ENCODE results near the gene CR1.

GRCh38 chr1:207463571-207463970 is 32.4 kb upstream of the CR1 start:
- TF ChIP-seq CTCF (IDR thresholded peaks at IDR 0.05) (no peak), POLR2AphosphoS5 (IDR thresholded peaks at IDR 0.05) (no peak), EP300 (IDR thresholded peaks at IDR 0.05; ENCODE audit: low read depth) (no peak)

All from transverse colon (tissue), 4 donors.